ENCODE measurements around the gene AARS2.

AARS2 gene

GRCh38 chr6:44339763-44340625, 26.8 kb upstream of the AARS2 start:
- in situ Hi-C loops (cut with MboI; ENCODE audit: low pct_unique_long_range_greater_than_20kb, low sequenced_read_pairs, unreplicated experiment), result loop anchor here (25.0 kb wide), 1 partner anchor 178 kb away; the partner anchor contains the start of gene CAPN11
- DNase-seq (ENCODE audit: low spot score), result no peak
- TF ChIP-seq, protein P1, sequence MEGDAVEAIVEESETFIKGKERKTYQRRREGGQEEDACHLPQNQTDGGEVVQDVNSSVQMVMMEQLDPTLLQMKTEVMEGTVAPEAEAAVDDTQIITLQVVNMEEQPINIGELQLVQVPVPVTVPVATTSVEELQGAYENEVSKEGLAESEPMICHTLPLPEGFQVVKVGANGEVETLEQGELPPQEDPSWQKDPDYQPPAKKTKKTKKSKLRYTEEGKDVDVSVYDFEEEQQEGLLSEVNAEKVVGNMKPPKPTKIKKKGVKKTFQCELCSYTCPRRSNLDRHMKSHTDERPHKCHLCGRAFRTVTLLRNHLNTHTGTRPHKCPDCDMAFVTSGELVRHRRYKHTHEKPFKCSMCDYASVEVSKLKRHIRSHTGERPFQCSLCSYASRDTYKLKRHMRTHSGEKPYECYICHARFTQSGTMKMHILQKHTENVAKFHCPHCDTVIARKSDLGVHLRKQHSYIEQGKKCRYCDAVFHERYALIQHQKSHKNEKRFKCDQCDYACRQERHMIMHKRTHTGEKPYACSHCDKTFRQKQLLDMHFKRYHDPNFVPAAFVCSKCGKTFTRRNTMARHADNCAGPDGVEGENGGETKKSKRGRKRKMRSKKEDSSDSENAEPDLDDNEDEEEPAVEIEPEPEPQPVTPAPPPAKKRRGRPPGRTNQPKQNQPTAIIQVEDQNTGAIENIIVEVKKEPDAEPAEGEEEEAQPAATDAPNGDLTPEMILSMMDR (IDR thresholded peaks at IDR 0.05; ENCODE audit: extremely low read depth, insufficient read depth, missing control alignments), result no peak

- TF ChIP-seq, protein P1 (IDR thresholded peaks at IDR 0.05; ENCODE audit: extremely low read depth, insufficient read depth, missing control alignments), result no peak
- DNase-seq (ENCODE audit: low spot score), result no peak
- in situ Hi-C loops (cut with MboI; ENCODE audit: low pct_unique_long_range_greater_than_20kb, low sequenced_read_pairs, unreplicated experiment), result loop anchor here (25.0 kb wide), 1 partner anchor 177 kb away; the partner anchor contains the start of gene CAPN11
These were observed 26.2 kb upstream of the AARS2 start for GRCh38 chr6:44339301-44339700.

DNA sequence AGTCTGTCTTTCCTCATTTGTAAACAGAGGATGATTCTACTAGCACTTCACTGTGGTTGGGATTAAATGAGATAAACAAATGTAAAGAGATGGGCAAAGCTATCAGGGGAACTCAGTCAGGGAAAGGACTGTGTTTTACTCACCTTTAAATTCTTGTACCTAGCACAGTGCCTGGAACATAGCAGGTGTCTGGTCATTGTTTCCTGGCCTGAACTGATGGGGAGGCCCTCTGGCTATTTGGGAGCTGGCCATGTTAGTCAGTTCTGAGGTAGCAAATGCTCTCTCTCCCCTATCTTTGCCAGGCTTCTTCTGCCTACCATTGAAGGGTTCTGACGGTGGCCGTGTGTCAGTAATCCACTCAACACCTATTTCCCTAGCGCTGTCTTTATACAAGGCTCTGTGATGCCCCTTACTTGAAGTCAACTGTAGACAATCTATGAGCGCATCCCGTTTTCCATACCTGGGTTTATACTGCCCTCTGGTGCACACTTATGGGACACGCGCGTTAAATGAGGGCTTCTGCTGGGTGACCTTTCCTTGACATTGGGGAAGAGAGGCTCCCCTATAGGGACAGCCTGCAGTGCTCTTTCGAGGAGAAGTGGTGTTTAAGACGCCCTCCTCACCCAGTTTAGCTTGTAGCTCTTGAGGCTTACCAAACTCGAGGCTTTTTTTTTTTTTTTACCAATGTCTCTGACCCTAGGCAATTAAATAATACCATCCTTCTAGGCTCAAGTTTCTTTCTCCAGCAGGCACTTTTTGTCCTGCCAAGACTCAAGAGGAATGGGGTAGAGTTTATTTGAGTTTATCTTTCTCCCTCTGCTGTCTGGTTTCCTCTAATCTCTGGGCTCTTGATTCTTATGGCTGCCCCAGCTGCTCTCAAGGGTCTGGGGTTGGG, 25.3 kb upstream of the AARS2 start:
- TF ChIP-seq, protein P1 (IDR thresholded peaks at IDR 0.05; ENCODE audit: extremely low read depth, insufficient read depth, missing control alignments), result peak; percentile 84
- in situ Hi-C loops (cut with MboI; ENCODE audit: low pct_unique_long_range_greater_than_20kb, low sequenced_read_pairs, unreplicated experiment), result loop anchor here (25.0 kb wide), 1 partner anchor 176 kb away; the partner anchor contains the start of gene CAPN11

GRCh38 chr6:44335631-44336030, 22.5 kb upstream of the AARS2 start:
- TF ChIP-seq, protein P1 (IDR thresholded peaks at IDR 0.05; ENCODE audit: extremely low read depth, insufficient read depth, missing control alignments), result no peak
- no peak for DNase-seq (ENCODE audit: low spot score)
- in situ Hi-C loops (cut with MboI; ENCODE audit: low pct_unique_long_range_greater_than_20kb, low sequenced_read_pairs, unreplicated experiment), result loop anchor here (25.0 kb wide), 1 partner anchor 173 kb away; the partner anchor contains the start of gene CAPN11

More for the DNA sequence above, 25.3 kb upstream of the AARS2 start:
- peak; percentile 77 for DNase-seq (ENCODE audit: low spot score)

GRCh38 chr6:44333942-44334341, 20.8 kb upstream of the AARS2 start:
- TF ChIP-seq, protein P1 (IDR thresholded peaks at IDR 0.05; ENCODE audit: extremely low read depth, insufficient read depth, missing control alignments), result no peak
- DNase-seq (ENCODE audit: low spot score), result no peak
- in situ Hi-C loops (cut with MboI; ENCODE audit: low pct_unique_long_range_greater_than_20kb, low sequenced_read_pairs, unreplicated experiment), result loop anchor here (25.0 kb wide), 1 partner anchor 172 kb away; the partner anchor contains the start of gene CAPN11

Measured in GM13977 (cell line).